NCI-H1417 treated with DMSO at 0.1 percent for 48 hours (cell line): ENCODE measurements around the gene NDUFA5.
"Not testable (repeated sequence)": the region's sequence is repeated elsewhere in the genome, so short reads cannot be mapped to it uniquely, and the experiment has no call there.

Experiments used
- DNase-seq: peaks from one replicate; lab custom pipeline; 2025; lab: John Stamatoyannopoulos, UW

Gene NDUFA5

GRCh38 chr7:123557016-123557397 is 611 bp downstream of the NDUFA5 start:
- DNase-seq: no peak

DNA sequence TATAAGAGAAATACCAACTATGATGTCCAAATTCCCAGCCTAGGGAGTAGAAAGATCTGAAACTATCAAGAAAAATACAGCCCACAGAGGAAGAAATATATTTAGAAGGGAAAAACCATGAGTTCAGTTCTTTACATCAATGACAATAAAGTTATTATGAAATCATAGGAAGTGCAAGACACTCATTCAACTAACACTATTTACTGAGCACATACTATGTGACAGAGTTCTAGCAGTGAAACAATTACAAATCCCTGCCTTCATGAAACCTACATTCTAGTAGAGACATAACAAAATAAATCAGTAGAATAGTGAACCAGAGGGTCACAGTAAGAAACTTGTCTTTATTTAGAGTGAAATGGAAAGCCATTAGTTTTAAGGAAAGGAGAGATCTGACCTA is 2.1 kb downstream of the NDUFA5 start:
- no peak for DNase-seq

DNA sequence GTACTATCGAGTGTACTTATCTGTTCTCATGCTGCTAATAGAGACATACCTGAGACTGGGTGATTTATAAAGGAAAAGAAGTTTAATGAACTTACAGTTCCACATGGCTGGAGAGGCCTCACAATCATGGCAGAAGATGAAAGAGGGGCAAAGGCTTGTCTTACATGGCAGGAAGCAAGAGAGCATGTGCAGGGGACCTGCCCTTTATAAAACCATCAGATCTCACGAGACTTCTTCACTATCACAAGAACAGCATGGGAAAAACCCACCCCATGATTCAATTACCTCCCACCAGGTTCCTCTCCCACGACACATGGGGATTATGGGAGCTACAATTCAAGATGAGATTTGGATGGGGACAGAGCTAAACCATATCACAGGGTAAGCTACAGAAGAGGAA is 4.5 kb downstream of the NDUFA5 start:
- no peak for DNase-seq

- DNase-seq: no peak
Measured at GRCh38 chr7:123552641-123553040, 5.0 kb downstream of the NDUFA5 start.

DNA sequence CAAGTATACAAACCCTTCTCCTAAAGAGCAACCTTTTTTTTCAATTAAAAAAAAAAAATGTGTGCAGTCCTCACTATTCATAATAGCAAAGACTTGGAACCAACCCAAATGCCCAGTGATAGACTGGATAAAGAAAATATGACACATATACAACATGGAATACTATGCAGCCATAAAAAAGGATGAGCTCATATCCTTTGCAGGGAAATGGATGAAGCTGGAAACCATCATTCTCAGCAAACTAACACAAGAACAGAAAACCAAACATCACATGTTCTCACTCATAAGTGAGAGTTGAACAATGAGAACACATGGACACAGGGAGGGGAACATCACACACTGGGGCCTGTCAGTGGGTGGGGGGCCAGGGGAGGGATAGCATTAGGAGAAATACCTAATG is 5.5 kb downstream of the NDUFA5 start:
- not testable (repeated sequence) for DNase-seq

- DNase-seq: no peak
Measured at GRCh38 chr7:123548406-123548805, 9.2 kb downstream of the NDUFA5 start.

GRCh38 chr7:123539871-123540270 is 17.7 kb downstream of the NDUFA5 start:
- DNase-seq: no peak

DNA sequence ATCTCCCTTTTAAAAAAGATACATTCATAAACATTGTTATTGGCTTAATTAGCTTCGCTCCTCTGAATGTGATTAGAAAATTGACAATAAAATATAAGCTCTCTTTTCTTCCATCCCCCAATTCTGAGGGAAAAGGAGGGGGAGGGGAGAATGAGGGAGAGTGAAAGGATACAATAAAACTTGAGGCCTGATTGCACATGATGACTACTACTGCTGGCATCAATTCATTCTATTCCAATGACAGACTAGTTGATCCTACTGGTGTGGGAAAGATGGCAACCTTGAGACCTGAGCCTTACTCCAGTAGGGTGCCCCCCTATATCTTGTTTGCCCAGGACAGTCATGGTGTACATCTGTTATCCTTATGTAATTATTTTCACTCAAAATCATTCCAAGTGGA is 18.7 kb downstream of the NDUFA5 start:
- DNase-seq: no peak

DNA sequence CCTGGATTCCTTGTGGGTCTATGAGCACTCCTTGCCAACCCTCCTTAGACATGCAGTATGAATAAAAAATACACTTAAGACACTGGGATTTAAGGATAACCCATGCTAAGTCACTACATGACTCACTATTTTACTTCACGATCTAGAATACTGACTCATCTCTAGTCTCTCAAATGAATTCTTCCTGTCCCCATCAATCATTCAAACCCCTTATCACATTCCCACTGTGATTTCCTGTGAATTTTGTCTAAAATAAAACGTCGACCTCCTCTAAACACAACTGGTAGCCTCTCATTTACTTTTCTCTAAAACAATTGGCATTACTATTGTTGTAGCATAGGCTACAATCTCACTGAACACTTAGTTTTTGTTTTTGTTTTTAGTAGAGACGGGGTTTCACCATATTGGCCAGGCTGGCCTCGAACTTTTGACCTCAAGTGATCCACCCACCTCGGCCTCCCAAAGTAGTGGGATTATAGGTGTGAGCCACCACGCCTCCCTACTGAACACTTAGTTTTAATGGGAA is 19.4 kb downstream of the NDUFA5 start:
- DNase-seq: no peak

DNA sequence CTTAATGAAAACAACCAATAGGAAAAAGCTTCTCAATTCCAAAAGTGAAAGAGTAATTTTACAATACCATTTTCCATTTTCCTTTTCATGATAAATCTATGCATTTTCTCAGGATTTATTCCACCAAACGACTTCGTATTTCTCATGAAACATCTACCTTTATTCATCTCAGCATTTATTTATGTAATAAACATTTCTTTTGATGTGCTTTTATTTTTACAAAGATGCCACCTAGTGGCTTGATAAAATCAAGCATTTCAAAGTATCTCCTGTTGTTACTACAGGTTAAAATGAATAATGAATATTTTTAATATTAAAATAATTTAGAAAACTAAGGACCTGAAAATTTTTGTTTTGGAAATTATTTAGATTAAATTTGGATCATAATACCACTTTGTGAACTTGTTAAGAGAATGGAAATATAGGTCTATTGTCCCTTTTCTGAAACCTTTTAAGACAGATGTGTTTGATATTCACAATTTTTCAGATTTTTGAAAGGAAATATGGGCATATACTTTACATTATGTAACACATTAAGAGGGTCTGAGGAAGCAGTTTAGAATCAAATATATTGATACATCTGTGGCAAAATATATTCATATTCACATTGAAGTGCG is 20.5 kb downstream of the NDUFA5 start:
- DNase-seq: peak; percentile 35

GRCh38 chr7:123535517-123535916 is 22.1 kb downstream of the NDUFA5 start:
- DNase-seq: no peak

DNA sequence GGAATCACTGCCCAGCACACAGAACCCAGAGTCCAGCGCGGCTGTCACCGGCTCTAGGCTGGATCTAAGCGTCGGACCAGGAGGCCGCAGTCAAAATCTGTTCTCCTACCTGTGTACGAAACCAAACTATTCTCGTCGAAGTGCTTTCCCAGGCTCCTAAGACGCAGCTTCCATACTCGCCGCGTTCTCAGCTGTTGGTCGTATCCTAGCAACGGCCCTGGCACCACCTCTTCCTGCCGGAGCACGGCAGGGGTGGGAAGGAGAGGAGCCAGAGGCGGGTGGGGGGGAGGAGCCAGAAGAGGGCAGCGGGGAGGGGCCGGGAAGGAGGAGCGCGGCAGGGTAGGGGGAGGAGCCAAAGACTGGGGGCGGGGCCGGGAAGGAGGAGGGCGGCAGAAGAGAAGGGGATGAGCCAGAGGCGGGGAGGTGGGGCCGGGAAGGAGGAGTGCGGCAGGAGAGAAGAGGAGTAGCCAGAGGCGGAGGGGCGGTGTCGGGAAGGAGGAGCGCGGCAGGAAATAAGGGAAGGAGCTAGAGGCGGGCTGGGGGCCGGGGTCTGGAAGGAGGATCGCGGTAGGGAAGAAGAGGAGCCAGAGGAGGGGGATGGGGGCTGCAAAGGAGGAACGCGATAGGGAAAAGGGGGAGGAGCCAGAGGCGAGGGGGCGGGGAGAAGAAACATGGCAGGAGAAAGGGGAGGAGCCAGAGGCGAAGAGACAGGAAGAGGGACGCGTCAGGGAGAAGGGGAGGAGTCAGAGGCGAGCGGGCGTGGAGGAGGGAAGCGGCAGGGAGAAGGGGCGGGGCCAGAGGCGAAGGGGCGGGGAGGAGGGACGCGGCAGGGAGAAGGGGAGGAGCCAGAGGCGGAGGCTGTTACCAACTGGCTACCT is 23.0 kb downstream of the NDUFA5 start, which contains the start of gene IQUB:
IQUB (minus strand) TSS at position 213 of the 878 bp plus-strand sequence. CDS start 22,255 bp downstream, outside the sequence.
- peak; percentile 99 for DNase-seq

DNA sequence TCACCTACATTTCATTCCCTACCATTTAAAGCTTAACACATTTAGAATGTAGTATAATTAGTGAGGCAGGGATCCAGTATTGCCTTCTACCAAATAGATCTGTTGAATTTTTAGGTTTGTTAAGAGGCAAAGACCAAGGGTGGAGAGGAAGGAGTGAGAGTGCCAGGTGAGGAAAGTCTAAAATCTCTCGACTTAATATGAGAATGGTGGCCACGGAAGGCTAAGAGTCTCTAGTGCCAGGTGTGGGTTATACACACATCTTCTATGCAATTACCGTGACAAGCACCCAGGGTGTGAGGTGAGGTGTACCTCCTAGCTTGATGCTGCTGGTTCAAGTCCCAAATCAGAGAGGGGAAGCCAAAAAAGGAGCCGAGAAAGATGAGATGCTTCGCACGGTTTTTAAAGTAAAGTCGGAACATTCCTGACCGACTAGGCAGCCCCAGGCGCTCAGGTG is 23.7 kb downstream of the NDUFA5 start:
- DNase-seq: no peak

- no peak for DNase-seq
Measured at GRCh38 chr7:123533553-123533917, 24.1 kb downstream of the NDUFA5 start.

- DNase-seq: not testable (repeated sequence)
Measured at GRCh38 chr7:123532788-123533552, 24.6 kb downstream of the NDUFA5 start.

GRCh38 chr7:123532343-123532742 is 25.3 kb downstream of the NDUFA5 start:
- not testable (repeated sequence) for DNase-seq

GRCh38 chr7:123530035-123530591 is 27.5 kb downstream of the NDUFA5 start:
- DNase-seq: not testable (repeated sequence)

GRCh38 chr7:123528265-123528664 is 29.4 kb downstream of the NDUFA5 start:
- DNase-seq: no peak

- not testable (repeated sequence) for DNase-seq
Measured at GRCh38 chr7:123527712-123528225, 29.8 kb downstream of the NDUFA5 start.

- DNase-seq: not testable (repeated sequence)
Measured at GRCh38 chr7:123526533-123526932, 31.1 kb downstream of the NDUFA5 start.

DNA sequence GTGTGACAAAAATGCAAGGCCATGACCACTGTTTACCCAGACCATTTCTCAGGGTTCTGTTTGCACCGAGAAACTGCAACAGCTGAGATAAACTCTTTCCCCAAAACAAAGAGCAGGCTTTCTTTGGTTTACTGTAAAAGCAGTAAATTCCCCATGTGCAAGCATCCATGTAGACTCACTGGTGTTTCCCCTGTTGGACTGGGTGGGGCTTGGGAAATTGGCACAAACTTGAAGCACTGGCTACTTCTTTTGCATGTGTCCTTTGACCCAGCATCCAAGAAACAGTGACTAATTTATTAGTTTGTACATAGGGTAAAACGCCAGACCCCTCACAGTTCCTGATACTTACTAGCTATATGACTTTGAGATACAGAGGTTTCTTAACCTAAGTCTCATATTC is 35.6 kb downstream of the NDUFA5 start:
- DNase-seq: no peak

DNA sequence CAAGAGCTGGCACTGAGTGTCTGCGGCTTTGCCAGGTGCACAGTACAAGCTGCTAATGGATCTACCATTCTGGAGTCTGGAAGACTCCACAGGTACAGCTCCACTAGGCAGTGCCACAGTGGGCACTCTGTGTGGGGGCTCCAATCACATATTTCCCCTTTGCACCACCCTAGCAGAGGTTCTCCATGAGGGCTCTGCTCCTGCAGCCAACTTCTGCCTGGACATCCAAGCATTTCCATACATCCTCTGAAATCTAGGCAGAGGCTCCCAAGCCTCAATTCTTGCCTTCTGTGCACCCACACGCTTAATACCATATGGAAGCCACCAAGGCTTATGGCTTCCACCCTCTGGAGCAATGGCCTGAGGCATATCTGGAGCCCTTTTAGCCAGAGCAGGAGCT is 52.4 kb downstream of the NDUFA5 start:
- no peak for DNase-seq
